ENCODE data around the gene ATP10A. TPM values are rescaled to one million over a fixed set of nuclear protein-coding genes. Genes with fewer than 3 reads are reported as not detected.

Gene ATP10A
- total RNA-seq, 1 experiment from 2014 or later = 2.1 TPM

- Mint-ChIP-seq H3K27ac (no peak overlapping the region), H3K4me1 (peaks cover 25% of the 10 kb centered on the region), H3K9me3 (peaks cover 10% of the 10 kb centered on the region), H3K4me3 (no peak overlapping the region), H3K36me3 (peaks cover 7% of the 10 kb centered on the region), H3K27me3 (ENCODE audit: low read depth) (peaks cover 3% of the 10 kb centered on the region; the same call in 1 of the 2 replicates)
- ChIA-PET POLR2A (no interaction called here), CTCF (interaction anchor here (1.8 to 4.2 kb wide), 3 partner anchors 17 to 181 kb away, joined by 8 to 110 read pairs (median 10); no protein-coding TSS in a partner anchor)
- no peak for ATAC-seq
- TF ChIP-seq ATF3 (CRISPR knock-in tag; conservative IDR thresholded peaks at IDR 0.05) (no peak), CBFB (CRISPR knock-in tag; IDR thresholded peaks at IDR 0.05; ENCODE audit: low read depth) (no peak), ZNF263 (CRISPR knock-in tag; IDR thresholded peaks at IDR 0.05; ENCODE audit: low read depth) (no peak), CTCF (IDR thresholded peaks at IDR 0.05) (no peak), E2F1 (CRISPR knock-in tag; IDR thresholded peaks at IDR 0.05) (no peak), ZBTB43 (CRISPR knock-in tag; IDR thresholded peaks at IDR 0.05) (no peak), FOXJ3 (CRISPR knock-in tag; IDR thresholded peaks at IDR 0.05; ENCODE audit: borderline replicate concordance) (no peak), ZNF219 (CRISPR knock-in tag; IDR thresholded peaks at IDR 0.05; ENCODE audit: borderline replicate concordance) (no peak), ZSCAN18 (CRISPR knock-in tag; IDR thresholded peaks at IDR 0.05) (no peak), EMX1 (CRISPR knock-in tag; IDR thresholded peaks at IDR 0.05) (no peak), ZNF281 (CRISPR knock-in tag; IDR thresholded peaks at IDR 0.05) (no peak), JUN (CRISPR knock-in tag; IDR thresholded peaks at IDR 0.05) (no peak), ZBTB21 (CRISPR knock-in tag; IDR thresholded peaks at IDR 0.05; ENCODE audit: borderline replicate concordance) (no peak), NFYB (CRISPR knock-in tag; conservative IDR thresholded peaks at IDR 0.05; ENCODE audit: low read depth) (no peak), SMAD4 (CRISPR knock-in tag; IDR thresholded peaks at IDR 0.05) (no peak), CREM (CRISPR knock-in tag; IDR thresholded peaks at IDR 0.05) (no peak), TP53 (CRISPR knock-in tag; IDR thresholded peaks at IDR 0.05) (no peak)
- DNase-seq (ENCODE audit: low spot score) = no peak
These were observed 175.0 kb downstream of the ATP10A start for GRCh38 chr15:25688166-25688565.

- ATAC-seq = no peak
- Mint-ChIP-seq H3K27ac (no peak overlapping the region), H3K9me3 (peaks cover 13% of the 10 kb centered on the region), H3K4me1 (peaks cover 25% of the 10 kb centered on the region), H3K4me3 (no peak overlapping the region), H3K36me3 (peaks cover 10% of the 10 kb centered on the region), H3K27me3 (ENCODE audit: low read depth) (peaks cover 6% of the 10 kb centered on the region; the same call in 1 of the 2 replicates)
- ChIA-PET POLR2A (no interaction called here), CTCF (interaction anchor here (4.2 kb wide), 1 partner anchor 181 kb away, joined by 110 read pairs; no protein-coding TSS in a partner anchor)
- no peak for DNase-seq (ENCODE audit: low spot score)
- TF ChIP-seq CDX4 (CRISPR knock-in tag; IDR thresholded peaks at IDR 0.05; ENCODE audit: borderline replicate concordance) = no peak
- no peak for TF ChIP-seq PRDM15 (CRISPR knock-in tag; IDR thresholded peaks at IDR 0.05)
- no peak for TF ChIP-seq ATF2 (CRISPR knock-in tag; IDR thresholded peaks at IDR 0.05; ENCODE audit: borderline replicate concordance, low read depth)
These were observed 175.4 kb downstream of the ATP10A start for GRCh38 chr15:25687689-25688088.

Measured in WTC11 (cell line).